ENCODE measurements around the gene DISC1. TPM values are rescaled to one million over a fixed set of nuclear protein-coding genes. Genes with fewer than 3 reads are reported as not detected.

The DISC1 gene
- polyA plus RNA-seq, 1 donor from 2014 or later, result 0.84 TPM

DNA sequence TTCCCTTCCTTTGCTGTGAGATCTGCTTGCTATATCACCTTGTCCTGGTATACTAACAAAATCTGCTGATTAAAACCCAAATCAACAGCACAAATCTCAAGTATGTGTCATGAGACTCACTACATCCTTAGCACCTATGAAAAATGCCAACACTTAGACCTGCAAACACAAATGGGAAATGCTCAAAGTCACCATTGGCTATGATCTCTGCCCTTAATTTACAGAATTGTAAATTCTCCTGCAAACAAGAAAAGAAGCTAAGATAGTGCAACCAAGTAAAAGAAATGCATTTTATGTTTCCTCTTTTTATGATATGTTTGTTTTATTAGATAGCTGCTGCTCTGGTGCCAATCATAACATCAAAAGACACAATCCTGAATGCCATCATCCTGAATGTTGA lies 80.8 kb downstream of the DISC1 start:
- H2AFZ ChIP-seq (ENCODE audit: low read depth, low read length), result no peak overlapping the region
- no peak overlapping the region for H3K4me3 ChIP-seq (ENCODE audit: low read length)
- TF ChIP-seq TAF1 (IDR thresholded peaks at IDR 0.05; ENCODE audit: low read depth) (no peak), MXI1 (conservative IDR thresholded peaks at IDR 0.05; ENCODE audit: poor library complexity, severe bottlenecking) (no peak), SMC3 (conservative IDR thresholded peaks at IDR 0.05; ENCODE audit: poor library complexity) (no peak), POLR2AphosphoS5 (IDR thresholded peaks at IDR 0.05) (no peak), EP300 (conservative IDR thresholded peaks at IDR 0.05; ENCODE audit: poor library complexity, severe bottlenecking) (no peak), RAD21 (conservative IDR thresholded peaks at IDR 0.05) (no peak)
- TF ChIP-seq, protein P1, sequence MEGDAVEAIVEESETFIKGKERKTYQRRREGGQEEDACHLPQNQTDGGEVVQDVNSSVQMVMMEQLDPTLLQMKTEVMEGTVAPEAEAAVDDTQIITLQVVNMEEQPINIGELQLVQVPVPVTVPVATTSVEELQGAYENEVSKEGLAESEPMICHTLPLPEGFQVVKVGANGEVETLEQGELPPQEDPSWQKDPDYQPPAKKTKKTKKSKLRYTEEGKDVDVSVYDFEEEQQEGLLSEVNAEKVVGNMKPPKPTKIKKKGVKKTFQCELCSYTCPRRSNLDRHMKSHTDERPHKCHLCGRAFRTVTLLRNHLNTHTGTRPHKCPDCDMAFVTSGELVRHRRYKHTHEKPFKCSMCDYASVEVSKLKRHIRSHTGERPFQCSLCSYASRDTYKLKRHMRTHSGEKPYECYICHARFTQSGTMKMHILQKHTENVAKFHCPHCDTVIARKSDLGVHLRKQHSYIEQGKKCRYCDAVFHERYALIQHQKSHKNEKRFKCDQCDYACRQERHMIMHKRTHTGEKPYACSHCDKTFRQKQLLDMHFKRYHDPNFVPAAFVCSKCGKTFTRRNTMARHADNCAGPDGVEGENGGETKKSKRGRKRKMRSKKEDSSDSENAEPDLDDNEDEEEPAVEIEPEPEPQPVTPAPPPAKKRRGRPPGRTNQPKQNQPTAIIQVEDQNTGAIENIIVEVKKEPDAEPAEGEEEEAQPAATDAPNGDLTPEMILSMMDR (IDR thresholded peaks at IDR 0.05; ENCODE audit: poor library complexity, severe bottlenecking), result no peak
- no peaks in the 10 kb centered on the region for H4K20me1 ChIP-seq (ENCODE audit: insufficient read depth)
- H3K9me3 ChIP-seq (ENCODE audit: low read length), result no peaks in the 10 kb centered on the region
- H3F3A ChIP-seq (ENCODE audit: insufficient read depth, low read length, poor library complexity, severe bottlenecking), result no peaks in the 10 kb centered on the region
- no peak overlapping the region for H3K4me2 ChIP-seq (ENCODE audit: low read length)
- no peak overlapping the region for H3K27ac ChIP-seq (ENCODE audit: low read length)
- H3K9me2 ChIP-seq (ENCODE audit: insufficient read depth, low read length), result no peaks in the 10 kb centered on the region
- H3K27me3 ChIP-seq (ENCODE audit: insufficient read depth, low read depth, low read length), result no peaks in the 10 kb centered on the region
- no peak overlapping the region for H3K9ac ChIP-seq (ENCODE audit: low read length)
- H3K79me2 ChIP-seq (replicated peaks; ENCODE audit: insufficient read depth, low read length), result no peaks in the 10 kb centered on the region
- no peaks in the 10 kb centered on the region for H3K36me3 ChIP-seq (ENCODE audit: insufficient read depth, low read length)

DNA sequence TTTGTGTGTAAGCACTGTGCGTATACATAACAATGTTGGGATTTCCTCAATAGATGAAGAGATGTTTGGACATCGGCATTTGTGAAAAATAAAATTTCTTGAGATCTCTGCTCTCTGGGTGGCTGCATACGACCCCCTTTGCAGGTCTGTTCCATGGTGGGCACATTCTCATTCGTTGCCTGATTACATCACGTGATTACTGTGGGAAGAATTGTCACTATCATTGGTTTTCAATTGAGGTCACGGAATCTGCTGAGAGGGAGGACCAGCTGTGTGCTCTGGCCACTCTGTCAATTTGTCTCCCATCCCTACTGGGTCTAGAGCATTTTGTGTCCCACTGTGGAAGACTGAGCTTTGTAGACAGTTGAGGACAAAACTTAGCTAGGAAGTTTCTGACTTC lies 81.8 kb downstream of the DISC1 start:
- H3K9ac ChIP-seq (ENCODE audit: low read length), result no peak overlapping the region
- no peaks in the 10 kb centered on the region for H3K79me2 ChIP-seq (replicated peaks; ENCODE audit: insufficient read depth, low read length)
- H3K27ac ChIP-seq (ENCODE audit: low read length), result no peak overlapping the region
- no peaks in the 10 kb centered on the region for H3K9me3 ChIP-seq (ENCODE audit: low read length)
- H4K20me1 ChIP-seq (ENCODE audit: insufficient read depth), result no peaks in the 10 kb centered on the region
- no peaks in the 10 kb centered on the region for H3K36me3 ChIP-seq (ENCODE audit: insufficient read depth, low read length)
- H3K9me2 ChIP-seq (ENCODE audit: insufficient read depth, low read length), result no peaks in the 10 kb centered on the region
- no peak for TF ChIP-seq SMC3 (conservative IDR thresholded peaks at IDR 0.05; ENCODE audit: poor library complexity)
- TF ChIP-seq, protein P2, sequence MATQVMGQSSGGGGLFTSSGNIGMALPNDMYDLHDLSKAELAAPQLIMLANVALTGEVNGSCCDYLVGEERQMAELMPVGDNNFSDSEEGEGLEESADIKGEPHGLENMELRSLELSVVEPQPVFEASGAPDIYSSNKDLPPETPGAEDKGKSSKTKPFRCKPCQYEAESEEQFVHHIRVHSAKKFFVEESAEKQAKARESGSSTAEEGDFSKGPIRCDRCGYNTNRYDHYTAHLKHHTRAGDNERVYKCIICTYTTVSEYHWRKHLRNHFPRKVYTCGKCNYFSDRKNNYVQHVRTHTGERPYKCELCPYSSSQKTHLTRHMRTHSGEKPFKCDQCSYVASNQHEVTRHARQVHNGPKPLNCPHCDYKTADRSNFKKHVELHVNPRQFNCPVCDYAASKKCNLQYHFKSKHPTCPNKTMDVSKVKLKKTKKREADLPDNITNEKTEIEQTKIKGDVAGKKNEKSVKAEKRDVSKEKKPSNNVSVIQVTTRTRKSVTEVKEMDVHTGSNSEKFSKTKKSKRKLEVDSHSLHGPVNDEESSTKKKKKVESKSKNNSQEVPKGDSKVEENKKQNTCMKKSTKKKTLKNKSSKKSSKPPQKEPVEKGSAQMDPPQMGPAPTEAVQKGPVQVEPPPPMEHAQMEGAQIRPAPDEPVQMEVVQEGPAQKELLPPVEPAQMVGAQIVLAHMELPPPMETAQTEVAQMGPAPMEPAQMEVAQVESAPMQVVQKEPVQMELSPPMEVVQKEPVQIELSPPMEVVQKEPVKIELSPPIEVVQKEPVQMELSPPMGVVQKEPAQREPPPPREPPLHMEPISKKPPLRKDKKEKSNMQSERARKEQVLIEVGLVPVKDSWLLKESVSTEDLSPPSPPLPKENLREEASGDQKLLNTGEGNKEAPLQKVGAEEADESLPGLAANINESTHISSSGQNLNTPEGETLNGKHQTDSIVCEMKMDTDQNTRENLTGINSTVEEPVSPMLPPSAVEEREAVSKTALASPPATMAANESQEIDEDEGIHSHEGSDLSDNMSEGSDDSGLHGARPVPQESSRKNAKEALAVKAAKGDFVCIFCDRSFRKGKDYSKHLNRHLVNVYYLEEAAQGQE (IDR thresholded peaks at IDR 0.05; ENCODE audit: borderline replicate concordance), result no peak
- no peak for TF ChIP-seq EP300 (conservative IDR thresholded peaks at IDR 0.05; ENCODE audit: poor library complexity, severe bottlenecking)
- TF ChIP-seq EZH2 (IDR thresholded peaks at IDR 0.05; ENCODE audit: borderline replicate concordance, insufficient read depth, low read length, poor library complexity, severe bottlenecking), result no peak
- no peak for TF ChIP-seq TAF1 (IDR thresholded peaks at IDR 0.05; ENCODE audit: low read depth)
- TF ChIP-seq, protein P1 (IDR thresholded peaks at IDR 0.05; ENCODE audit: poor library complexity, severe bottlenecking), result no peak
- no peak for TF ChIP-seq MXI1 (conservative IDR thresholded peaks at IDR 0.05; ENCODE audit: poor library complexity, severe bottlenecking)
- no peak for TF ChIP-seq POLR2AphosphoS5 (IDR thresholded peaks at IDR 0.05)
- TF ChIP-seq RAD21 (conservative IDR thresholded peaks at IDR 0.05), result no peak
- no peaks in the 10 kb centered on the region for H3F3A ChIP-seq (ENCODE audit: insufficient read depth, low read length, poor library complexity, severe bottlenecking)
- H2AFZ ChIP-seq (ENCODE audit: low read depth, low read length), result no peak overlapping the region
- no peaks in the 10 kb centered on the region for H3K27me3 ChIP-seq (ENCODE audit: insufficient read depth, low read depth, low read length)
- no peak overlapping the region for H3K4me2 ChIP-seq (ENCODE audit: low read length)
- H3K4me3 ChIP-seq (ENCODE audit: low read length), result no peak overlapping the region

All from neural cell (in vitro differentiated cells).